ENCODE measurements around the gene ROGDI. TPM values are rescaled to one million over a fixed set of nuclear protein-coding genes. Genes with fewer than 3 reads are reported as not detected.

The ROGDI gene
- total and polyA plus RNA-seq, 3 donors from 2014 or later = 27.3 to 37.0 (median 30.0) TPM

- no peaks in the 10 kb centered on the region for H3K27me3 ChIP-seq
- no peaks in the 10 kb centered on the region for H3K9me3 ChIP-seq
- H3K36me3 ChIP-seq (ENCODE audit: low read depth, missing control alignments) = no peaks in the 10 kb centered on the region
- no peak for TF ChIP-seq CTCF (IDR thresholded peaks at IDR 0.05)
- no peak for TF ChIP-seq POLR2A (IDR thresholded peaks at IDR 0.05)
- no peaks in the 10 kb centered on the region for H3K4me1 ChIP-seq
- DNase-seq = no peak
- no peak overlapping the region for H3K27ac ChIP-seq
- no peak overlapping the region for H3K4me3 ChIP-seq
- intact Hi-C loops (cut with DNase I; ENCODE audit: low total_unique reads) = no loop called here
- WGBS, 2 donors = 93 to 97% methylated on average over 1 of the region's 1 CpG
These were observed 31.2 kb upstream of the ROGDI start for GRCh38 chr16:4833584-4833983.

GRCh38 chr16:4832698-4833343, 30.4 kb upstream of the ROGDI start:
- DNase-seq = no peak
- H3K36me3 ChIP-seq (ENCODE audit: low read depth, missing control alignments) = no peaks in the 10 kb centered on the region
- H3K27ac ChIP-seq = no peak overlapping the region
- no peak overlapping the region for H3K4me3 ChIP-seq
- TF ChIP-seq POLR2A (IDR thresholded peaks at IDR 0.05) (no peak), CTCF (IDR thresholded peaks at IDR 0.05) (no peak)
- WGBS, 2 donors = 87 to 94% methylated on average over 6 of the region's 6 CpGs
- no peaks in the 10 kb centered on the region for H3K9me3 ChIP-seq
- H3K4me1 ChIP-seq = no peaks in the 10 kb centered on the region
- H3K27me3 ChIP-seq = no peaks in the 10 kb centered on the region
- intact Hi-C loops (cut with DNase I; ENCODE audit: low total_unique reads) = no loop called here

- intact Hi-C loops (cut with DNase I; ENCODE audit: low total_unique reads) = no loop called here
- H3K9me3 ChIP-seq = no peaks in the 10 kb centered on the region
- H3K27ac ChIP-seq = no peak overlapping the region
- no peaks in the 10 kb centered on the region for H3K27me3 ChIP-seq
- no peak overlapping the region for H3K4me3 ChIP-seq
- no peaks in the 10 kb centered on the region for H3K36me3 ChIP-seq (ENCODE audit: low read depth, missing control alignments)
- WGBS, 2 donors = 93 to 95% methylated on average over 8 of the region's 8 CpGs
- TF ChIP-seq POLR2A (IDR thresholded peaks at IDR 0.05) (no peak), CTCF (IDR thresholded peaks at IDR 0.05) (no peak)
- DNase-seq = no peak
- no peaks in the 10 kb centered on the region for H3K4me1 ChIP-seq
These were observed 29.2 kb upstream of the ROGDI start for GRCh38 chr16:4831616-4832015.

- DNase-seq = no peak
- WGBS, 2 donors = 60 to 84% methylated on average over 7 of the region's 7 CpGs
- H3K4me3 ChIP-seq = no peak overlapping the region
- no peaks in the 10 kb centered on the region for H3K9me3 ChIP-seq
- intact Hi-C loops (cut with DNase I; ENCODE audit: low total_unique reads) = no loop called here
- H3K4me1 ChIP-seq = no peaks in the 10 kb centered on the region
- no peaks in the 10 kb centered on the region for H3K36me3 ChIP-seq (ENCODE audit: low read depth, missing control alignments)
- no peaks in the 10 kb centered on the region for H3K27me3 ChIP-seq
- H3K27ac ChIP-seq = no peak overlapping the region
- TF ChIP-seq CTCF (IDR thresholded peaks at IDR 0.05) (no peak), POLR2A (IDR thresholded peaks at IDR 0.05) (no peak)
These were observed 28.0 kb upstream of the ROGDI start for GRCh38 chr16:4830408-4830807.
